Measurements from ENCODE around the gene ENO4.

ENO4 gene

DNA sequence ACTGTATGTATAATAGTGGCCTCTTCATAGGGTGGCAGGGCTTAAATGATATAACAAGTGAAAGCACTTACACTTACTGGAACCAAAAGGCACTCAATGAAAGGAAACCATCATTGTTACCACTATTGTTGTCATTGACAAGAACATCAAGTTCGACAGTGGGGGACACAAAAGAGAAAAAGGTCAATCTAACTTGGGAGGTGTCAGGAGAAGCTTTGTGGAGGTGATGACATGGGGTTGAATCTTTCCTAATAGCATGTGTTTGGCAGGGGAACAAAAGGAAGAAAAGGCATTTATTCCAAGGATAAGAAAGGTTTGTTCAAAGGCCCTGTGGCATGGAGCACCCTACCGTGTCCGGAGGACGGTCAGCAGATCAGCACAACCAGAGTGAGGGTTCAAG lies 18.2 kb upstream of the ENO4 start:
- no peak for DNase-seq

DNA sequence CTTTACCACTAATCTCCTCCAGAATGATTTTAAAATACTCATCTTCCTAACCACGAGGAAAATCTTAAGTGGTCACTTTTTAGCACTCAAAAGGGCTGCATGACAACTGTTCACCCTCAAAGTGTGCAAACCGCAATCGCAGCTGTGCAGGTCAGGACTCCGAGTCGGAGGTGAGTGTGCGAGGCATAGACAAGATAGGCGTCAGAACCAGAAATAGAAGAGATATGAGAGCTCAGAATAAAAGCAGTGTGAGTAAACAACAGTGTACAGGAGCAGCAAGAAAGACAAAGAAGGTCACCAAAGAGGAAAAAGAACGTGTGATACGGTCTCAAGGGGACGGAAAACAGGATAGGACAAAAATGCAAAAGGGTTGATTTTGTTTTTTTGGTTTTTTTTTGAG lies 17.5 kb upstream of the ENO4 start:
- no peak for DNase-seq

DNA sequence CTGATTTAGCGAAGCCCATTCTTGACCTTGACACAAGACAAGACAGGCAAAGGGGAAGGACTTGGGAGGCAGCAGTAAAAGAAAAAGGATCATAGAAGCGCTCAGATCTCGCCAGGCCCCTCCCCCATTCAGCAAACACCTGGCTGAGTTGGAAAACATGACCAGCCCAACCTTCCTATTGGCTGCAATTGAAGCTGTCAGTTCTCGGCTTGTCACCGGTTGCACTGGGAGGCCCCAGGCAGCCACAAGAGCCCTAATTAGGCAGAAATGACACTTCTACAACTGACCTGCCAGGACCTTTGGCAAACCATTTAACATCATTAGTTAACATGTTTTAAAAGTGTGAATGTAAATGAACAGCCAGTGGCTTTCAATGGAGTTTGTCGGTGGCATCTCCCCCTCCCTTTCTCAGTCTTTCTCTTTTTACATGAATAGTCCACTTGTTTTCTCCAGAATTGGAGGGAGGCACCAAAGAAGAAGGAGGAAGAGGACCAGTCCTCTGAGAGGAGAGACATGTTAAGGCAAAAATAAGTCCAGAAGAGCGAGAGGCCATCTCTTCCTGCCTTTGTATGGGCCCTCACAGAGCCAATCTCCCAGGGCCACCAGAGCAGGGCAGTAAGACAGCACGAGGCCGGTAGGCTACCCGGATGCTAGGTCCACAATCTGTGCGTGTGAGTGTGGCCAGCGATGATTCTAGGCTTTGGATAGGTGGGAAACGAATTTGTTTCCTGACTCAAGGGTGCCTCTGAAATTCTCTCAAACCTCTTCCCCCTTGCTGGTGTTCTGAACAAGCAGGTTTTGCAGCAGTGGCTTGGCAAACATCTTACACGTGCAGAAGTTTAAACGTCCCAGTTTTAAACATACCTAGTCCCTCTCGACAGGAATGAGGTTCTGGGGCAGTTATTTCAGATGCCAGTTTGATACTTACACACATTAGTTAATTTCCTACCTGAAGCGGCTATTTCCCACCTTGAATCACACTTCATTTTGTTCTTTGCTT lies 15.0 kb upstream of the ENO4 start:
- no peak for DNase-seq

DNA sequence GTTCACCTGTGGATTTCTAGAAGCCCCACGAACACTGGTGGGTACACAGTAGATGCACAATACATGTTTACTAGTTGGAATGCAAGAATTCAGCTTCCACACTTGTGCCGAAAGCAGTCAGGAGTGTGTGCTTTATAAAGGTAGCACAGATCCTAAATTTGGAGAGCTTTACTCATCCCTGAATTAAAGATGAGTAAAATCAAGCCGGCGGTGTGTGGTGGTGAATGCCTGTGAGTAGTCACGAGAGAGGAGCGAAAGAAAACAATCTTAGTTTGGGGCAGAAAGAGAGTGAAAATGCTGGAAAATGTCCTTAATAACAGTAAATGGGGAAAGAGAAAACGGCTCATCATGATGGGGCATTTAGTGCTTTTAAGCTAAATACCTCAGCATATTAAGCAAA lies 13.6 kb upstream of the ENO4 start:
- no peak for DNase-seq

DNA sequence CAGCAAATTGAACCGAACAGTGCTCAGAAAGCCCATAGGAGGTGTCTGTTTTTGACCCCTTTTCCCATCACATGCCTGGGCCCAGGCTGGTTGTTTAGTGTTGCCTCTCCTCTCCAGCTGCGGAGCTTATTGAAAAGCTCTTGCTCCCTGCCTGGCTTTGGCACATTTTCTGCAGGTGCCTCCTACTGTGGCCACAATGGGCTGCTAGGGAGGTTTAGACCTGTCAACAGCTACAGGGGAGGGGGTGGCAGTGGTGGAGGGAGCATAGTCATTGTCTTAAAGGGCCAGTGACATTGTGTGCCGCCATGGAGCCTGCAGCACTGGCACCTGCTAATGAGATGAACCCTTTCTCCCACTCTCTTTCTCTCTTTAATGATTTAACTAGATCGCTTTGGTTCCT lies 13.2 kb upstream of the ENO4 start:
- DNase-seq: no peak

DNA sequence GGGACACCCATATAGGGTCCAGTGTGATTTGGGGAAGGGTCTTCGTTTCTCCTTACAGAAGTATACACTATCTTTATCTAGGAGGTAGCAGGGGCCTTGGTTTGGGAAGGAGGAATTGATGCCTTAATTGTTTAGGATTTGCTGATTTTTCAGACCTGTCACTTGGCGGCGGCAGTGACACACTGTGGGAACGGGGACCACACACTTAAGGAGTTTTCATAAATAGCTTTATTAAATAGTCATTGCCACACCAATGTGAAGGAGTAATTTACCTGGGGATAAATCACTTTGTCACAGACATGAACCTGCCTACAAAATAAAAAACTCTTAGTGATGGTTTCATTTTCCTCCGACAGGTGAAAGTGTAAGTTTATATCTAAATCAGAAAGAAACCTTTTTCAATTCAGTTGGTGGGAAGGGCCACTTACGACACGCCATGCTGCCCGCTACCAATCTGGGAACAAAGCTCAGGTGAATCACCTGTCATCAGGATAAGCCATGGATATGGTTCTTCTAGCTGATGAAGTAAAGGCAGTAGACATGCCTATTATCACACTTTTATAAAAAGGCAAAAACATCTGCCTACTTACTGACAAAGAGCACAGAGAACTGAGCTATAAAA lies 12.3 kb upstream of the ENO4 start:
- no peak for DNase-seq

DNA sequence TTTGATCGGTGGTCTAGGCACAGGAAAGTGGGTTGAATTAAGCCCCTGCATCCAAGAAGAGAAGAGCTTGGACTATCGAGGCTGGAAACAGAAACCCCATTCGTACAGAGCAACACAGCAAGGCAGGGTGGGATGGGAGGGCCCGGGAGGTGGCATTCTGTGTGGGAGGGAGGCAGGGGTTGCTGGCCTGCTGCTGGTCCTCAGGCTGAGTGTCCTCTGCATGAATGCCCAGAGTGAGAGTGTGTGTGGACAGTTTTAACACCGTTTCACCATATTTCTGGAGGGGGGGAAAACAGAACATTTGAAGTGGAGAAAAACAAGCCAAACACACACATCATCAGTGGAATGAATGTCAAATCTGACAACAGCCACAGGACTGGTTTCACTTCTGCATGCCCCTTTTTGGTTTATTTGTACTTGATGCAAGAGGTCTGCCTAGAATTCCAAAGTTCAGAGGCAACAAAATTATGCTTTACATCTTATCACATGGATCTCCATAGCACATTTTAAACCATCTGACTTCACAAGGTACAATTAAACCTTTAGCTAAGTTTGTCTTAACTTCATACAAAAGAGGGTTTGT lies 11.1 kb upstream of the ENO4 start:
- no peak for DNase-seq

DNA sequence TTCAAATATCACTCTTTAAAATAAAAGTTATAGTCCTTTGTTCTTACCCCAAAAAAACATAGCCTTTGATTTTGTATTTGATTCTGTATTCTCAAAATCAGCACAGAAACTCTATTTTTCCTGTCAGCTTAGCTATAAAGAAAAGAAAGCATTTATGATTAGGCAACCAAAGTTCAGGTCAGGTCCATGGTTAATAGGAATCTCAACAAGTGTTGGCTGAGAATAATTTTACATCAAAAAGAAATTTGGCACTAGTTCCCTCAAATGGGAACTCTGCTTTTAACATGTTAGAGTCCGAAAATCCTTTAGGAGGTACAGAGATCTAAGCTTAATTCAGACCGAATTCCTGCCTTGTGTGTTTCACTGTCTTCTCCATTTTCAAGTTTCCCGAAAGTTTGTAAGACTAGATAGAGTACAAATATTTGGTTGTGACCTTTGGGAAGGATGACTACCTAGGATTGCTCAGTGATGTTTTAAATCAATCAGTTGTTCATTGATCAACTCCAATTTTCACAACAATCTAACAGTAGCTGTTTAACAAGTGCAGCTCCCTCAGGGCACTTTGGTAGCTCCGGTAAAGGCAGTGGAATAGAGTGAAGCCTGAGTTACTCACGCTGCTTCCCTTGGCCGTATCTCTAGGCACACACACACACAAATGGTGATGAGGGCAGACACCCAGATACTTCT lies 8.8 kb upstream of the ENO4 start:
- no peak for DNase-seq

DNA sequence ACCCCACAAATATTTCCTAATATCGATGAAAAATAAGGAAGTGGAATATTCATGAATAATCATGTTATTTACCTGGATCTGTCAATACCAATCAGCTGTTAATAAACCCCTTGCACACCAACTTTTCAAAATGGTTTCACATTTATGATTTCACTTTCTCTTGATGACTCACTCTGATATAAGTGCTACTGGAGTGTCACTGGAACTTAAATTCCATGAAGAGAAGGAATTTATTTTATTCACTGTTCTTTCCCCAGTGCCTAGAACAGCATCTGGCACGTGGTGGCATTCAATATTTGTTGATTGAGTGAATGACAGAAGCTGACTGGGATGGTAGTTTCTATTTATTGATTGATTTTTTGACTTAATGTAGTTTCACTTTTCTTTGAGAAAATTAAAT lies 3.5 kb upstream of the ENO4 start:
- DNase-seq: no peak

DNA sequence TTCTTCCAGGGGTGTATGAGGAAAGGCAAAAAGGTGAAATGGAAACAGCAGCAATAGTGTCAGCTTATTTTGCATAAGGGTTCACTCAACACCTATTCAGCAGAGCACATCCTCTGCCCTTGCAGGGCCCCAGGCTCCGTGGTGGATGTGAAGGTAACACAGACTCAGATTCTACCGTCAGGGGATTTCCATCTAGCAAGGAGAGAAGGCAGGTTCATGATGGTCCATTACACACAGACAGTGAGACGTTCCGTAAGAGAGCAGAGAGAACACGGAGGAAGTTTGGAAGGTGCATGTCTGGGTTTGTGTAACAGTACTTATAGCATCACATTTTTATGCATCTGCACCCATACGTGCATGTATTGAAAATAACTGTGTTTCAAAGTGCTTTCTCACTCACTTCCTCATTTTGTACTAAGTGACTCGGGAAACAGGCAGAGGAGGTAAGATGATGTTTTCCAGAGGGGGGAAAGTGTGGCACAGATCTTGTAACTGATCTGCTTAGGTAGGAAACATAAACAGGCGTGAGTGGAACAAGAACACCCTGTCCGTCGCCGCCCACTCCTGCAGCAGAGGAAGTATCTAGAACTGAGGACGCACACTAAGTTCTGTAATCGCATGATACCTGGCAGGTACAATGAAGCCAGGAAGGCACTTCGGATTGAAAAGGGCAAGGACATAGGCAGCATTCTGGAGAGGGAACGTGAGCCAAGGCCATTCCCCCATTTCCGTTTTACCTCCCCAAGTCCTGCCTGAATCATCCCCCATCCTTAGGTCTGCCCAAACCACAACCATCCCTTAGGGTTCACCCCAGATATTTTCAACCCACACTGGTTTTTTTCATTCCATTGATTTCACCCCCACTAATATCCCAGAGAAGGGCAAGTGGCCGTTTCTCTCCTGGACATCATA lies 1.0 kb upstream of the ENO4 start:
- DNase-seq: no peak

DNA sequence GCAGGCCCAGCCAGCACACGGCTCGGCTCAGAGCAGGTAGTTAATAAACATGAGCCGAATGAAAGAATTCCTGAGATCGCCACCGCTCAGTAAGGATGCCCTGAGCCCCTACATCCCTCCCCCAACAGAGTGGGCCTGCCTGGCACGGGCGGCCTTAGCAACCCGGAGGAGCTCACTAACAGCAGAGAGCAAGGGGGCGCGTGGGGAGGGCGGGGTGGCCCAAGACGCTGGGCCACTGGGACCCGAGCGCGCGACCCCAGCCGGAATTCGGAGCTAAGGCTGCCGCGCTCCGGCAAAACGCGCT lies 403 bp upstream of the ENO4 start:
- no peak for DNase-seq

DNA sequence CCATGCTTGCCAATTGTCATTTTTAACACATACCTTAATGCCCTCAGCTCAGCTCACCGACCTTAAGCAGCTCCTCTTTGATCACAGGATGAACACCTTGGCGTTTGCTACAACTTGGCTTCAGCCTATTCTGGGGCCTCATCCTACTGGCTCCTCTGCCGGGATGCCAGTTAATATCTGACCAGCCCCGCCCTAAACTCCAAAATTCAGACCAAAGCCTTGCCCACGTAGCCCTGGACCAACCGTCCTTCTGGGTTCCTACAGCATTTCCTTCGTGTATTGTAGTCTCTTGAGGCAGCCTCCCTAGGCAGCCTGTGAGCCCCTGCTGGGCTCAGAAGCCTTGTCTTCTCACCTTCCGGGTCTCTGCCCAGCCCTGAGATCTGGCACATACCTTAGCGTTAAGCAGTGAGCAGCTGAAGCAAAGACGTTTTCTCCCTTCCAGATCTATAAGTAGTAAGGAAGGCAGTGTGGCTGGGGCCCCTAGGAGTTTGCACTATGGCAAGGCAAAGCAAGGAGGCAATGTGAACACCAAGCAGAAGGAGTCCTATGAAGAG lies 836 bp downstream of the ENO4 start:
- no peak for DNase-seq

DNA sequence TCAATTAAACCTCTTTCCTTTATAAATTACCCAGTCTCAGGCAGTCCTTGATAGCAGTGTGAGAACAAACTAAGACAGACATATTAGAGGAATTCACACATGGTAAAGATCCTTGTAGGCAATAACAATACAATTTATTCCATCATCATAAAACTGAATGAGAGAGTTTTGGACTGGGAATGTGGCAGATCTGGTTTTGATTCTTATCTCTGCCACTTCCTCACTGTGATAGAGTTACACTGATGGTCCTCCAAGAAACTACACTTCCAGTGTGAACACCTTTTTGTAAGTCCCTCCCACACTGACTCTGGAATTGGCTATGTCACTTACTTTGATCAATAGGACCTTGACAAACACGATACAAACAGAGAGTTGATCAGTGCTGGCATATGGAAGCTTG lies 2.9 kb downstream of the ENO4 start:
- DNase-seq: no peak

DNA sequence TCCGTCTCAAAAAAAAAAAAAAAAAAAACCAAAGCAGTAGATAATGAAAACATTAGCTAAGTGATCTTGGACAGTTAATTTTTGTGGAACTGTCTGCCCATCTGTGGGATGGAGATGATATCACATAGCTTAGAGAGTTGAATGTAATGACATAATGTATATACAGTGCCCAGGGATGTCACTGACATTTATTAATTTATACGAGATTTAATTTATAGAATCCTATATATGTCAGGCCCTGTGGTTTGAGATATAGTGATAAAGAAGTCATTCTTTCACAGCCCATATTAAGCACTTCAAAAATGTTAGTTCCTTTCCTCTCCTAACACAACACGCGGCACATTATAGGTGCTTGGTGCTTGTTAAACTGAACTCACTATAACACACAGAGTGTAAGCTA lies 4.0 kb downstream of the ENO4 start:
- no peak for DNase-seq

DNA sequence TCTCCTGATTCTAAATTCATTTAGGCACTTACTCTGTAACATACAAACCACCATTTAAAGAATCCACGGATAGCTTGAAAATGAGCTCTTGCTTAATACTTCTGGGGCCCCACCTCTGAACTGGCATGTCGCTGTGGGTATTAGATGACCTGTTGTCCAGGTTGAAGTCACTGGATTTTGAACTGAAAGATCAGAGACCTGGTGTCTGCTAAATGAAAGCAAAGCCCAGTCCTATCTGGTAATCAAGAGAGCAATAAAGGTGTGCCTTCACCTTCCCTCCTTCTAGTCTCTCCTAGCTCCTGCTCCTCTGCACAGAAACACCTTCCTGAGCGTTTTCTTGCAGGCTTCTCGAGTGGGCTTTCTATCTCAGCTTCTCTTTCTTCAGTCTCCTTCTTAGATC lies 4.4 kb downstream of the ENO4 start:
- no peak for DNase-seq

DNA sequence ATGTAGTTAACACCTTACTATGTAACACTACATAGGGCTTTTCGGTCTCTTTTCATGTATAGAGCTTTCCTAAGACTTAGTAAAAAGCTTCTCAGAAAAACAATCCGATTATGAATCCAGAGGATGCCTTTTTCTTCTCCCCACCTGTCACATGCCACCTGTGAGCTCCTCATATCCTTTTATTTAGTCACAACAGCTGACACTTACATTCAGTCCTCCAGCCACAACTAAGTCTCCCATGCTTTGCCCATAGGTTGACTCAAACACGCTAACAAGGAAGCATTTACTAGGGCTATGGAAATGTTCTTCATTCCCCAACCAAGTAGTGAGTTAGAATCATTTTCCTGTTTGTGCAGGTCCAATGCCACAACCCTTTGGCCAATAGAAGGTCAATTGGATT lies 7.9 kb downstream of the ENO4 start:
- no peak for DNase-seq

DNA sequence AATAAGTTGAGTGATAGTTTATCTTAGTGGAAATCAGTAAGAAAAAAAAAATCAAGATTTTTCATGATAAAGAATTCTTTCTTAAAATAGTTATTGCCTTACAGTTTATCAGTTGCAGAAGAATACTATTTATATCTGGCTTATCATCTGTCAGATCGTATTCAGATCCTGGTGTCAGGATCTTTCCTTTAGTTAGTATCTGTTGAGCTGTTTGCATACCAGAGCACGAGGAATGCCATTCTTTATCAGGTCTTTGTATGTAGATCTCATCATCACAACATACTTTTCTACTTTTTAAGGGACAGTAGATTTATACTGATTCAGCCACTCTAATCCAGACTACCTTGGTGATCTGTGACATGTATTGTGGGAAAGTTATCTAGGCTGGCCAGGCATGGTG lies 12.5 kb downstream of the ENO4 start:
- no peak for DNase-seq

DNA sequence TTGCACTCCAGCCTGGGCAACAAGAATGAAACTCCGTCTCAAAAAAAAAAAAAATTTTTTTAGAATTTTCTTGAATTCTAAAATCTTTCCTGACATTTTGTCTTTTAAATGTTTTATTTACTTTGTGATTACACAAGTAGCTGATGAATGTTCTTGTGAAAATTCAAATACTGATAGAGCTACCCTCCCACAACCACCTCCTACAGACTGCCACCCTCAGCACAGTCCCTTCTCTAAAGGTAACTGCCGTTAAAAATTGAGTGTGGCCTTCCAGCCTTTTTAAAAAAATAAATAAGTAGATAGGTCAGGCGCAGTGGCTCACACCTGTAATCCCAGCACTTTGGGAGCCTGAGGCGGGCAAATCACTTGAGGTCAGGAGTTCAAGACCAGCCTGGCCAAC lies 15.1 kb downstream of the ENO4 start:
- no peak for DNase-seq

DNA sequence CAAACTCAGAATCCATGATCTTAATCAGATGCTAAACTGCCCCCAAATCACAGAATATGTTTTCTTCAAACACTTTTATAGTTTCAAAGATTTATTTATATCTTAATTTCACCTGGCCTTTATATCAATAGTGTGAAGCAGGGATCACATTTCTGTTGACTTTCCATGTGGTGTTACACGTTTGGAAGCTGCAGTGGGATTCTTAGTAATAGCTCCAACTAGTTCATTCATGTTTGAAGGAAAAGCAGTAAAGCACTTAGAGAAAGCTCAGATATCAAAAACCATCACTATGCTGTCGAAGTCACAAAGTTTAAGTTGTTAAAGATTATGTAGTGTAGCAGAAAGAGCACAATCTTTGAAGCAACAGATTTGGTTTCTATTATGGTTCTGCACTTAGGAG lies 16.8 kb downstream of the ENO4 start:
- DNase-seq: no peak

DNA sequence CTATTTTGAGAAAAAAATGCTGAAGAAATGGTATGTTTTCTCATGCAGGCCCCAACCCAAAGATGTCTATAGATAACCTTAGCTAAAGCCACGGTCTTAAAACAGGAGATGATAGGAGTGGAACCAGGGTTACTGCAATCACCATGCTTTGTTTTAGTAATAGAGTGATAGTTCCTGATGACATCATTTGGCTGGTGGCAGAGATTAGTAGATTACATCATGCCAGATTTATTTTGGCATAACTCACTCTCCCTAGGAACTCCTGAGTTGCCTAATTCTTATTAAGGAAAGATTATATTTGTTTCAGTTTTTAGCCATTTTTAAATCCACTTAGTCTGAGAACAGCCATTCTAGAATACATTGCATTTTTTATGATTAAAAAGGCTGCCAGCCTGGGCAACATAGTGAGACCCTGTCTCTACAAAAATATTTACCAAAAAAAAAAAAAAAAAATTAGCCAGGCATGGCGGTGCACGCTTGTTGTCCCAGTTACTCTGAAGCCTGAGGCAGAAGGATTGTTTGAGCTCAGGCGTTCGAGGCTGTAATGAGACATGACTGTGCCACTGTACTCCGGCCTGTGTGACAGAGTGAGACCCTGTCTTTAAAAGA lies 17.8 kb downstream of the ENO4 start:
- no peak for DNase-seq

DNA sequence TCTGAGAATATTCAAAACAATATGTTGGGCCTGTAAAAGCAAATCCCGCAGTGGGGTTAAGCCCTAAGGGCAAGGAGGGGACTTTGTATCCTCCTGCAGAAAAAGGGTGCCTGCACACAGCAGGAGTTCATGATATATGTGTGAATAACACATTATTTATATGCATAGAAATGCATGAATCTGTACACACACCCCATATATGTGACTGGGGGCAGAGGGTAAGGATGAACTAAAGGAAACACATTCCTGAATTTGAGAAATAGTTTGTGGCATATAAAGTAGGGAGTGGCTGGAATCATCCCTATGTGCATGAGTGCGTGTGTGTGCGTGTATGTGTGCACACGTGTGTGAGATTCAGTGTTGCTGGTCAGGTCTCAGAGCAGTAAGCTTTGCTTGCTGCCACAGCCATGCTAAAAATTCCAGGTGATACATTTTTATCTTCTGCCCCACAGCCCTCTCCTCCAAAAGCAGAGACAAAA lies 18.9 kb downstream of the ENO4 start:
- DNase-seq: no peak

DNA sequence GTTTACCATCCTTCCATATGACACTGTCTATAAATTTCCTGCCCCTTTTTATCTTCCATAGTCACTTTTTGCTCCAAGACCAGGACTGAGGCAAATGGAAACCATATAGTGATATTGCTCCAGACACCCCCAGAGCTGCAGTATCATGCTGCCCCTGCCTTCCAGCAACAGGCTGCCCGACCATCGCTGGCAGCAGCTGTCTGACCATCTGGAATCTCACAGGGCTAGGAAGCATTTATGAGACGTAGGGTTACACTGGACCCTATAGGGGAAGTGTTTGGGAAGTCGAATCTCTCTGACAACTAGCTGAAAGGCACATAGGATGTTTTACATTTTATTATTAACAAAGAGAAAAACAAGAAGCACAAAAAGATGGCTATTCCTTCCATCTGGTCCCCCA lies 19.4 kb downstream of the ENO4 start:
- no peak for DNase-seq

Measured in femur (tissue), 1 donor.